Ovary (tissue), 9 donors: ENCODE data around the gene SLC52A1. TPM values are rescaled to one million over a fixed set of nuclear protein-coding genes. Genes with fewer than 3 reads are reported as not detected.

ENCODE experiments used
- DNase-seq, 5 donors: peaks; one replicate each; pipeline ENCODE4 v3.0.0-alpha.2; 2019 to 2020
- H3K27ac ChIP-seq, 2 donors: fragments of 200-600 bp; one replicate each; pipeline versions ENCODE4 v1.5.1 to v1.8.0; 2019 to 2022
- H3K27me3 ChIP-seq: fragments of 200-600 bp; one replicate; pipeline ENCODE4 v1.8.0; 2022
- H3K36me3 ChIP-seq: fragments of 200-600 bp; sonication (generic); one replicate; pipeline ENCODE4 v1.5.1; 2019
- H3K4me1 ChIP-seq: one replicate; pipeline ENCODE4 v1.8.1; 2013; ENCODE audit warnings: mild to moderate bottlenecking, moderate library complexity; ENCODE audit not compliant: insufficient read depth
- H3K4me3 ChIP-seq: fragments of 200-600 bp; sonication (generic); one replicate; pipeline ENCODE4 v1.5.1; 2017
- H3K9me3 ChIP-seq, 2 donors: fragments of 200-600 bp in 1 of 2; sonication (generic) in 1 of 2; one replicate each; pipeline versions ENCODE4 v1.5.1 to v1.8.1; 2013 to 2019; ENCODE audit warnings: mild to moderate bottlenecking in 1 of 2, moderate library complexity in 1 of 2
- CTCF ChIP-seq, 3 donors: fragments of 450-650 bp in 2 of 3; fragments of 200-600 bp in 1 of 3; IDR thresholded peaks; one replicate each; pipeline versions ENCODE4 v1.5.1 to v1.8.0; 2016 to 2022; ENCODE audit warnings: antibody characterized with exemption in 3 of 3, mild to moderate bottlenecking in 1 of 3
- EP300 ChIP-seq: sonication (generic); formaldehyde crosslinking; IDR thresholded peaks from one replicate; pipeline ENCODE4 v1.6.1; 2017; ENCODE audit warnings: antibody characterized with exemption
- POLR2A ChIP-seq: fragments of 450-650 bp; IDR thresholded peaks from one replicate; pipeline ENCODE4 v1.6.1; 2017; ENCODE audit warnings: antibody characterized with exemption, mild to moderate bottlenecking, moderate library complexity
- WGBS, 3 donors: extraction: QIAGEN DNeasy Blood & Tissue Kit in 1 of 3; methylation state at CpG; one replicate each; pipeline versions ENCODE4 v1.1.5 to v1.1.7; 2013 to 2017; 5-methylcytosine and 5-hydroxymethylcytosine counted together
- intact Hi-C, 4 donors: fragments of 100-400 bp; cut with DNase I; formaldehyde crosslinking; loops; one replicate each; pipeline versions ENCODE4 v1.11.0 to v1.15.1; 2022 to 2023
- polyA plus RNA-seq, 2 donors: library from polyadenylated mRNA; stranded (reverse); fragments of 200-250 nt in 1 of 2; fragments of 350-450 nt in 1 of 2; fragmentation: Illumina TruSeq in 1 of 2; extraction: RNeasy Lipid Tissue Mini Kit (QIAGEN cat#74804) in 1 of 2; gene quantifications; one replicate each; pipeline ENCODE4 v1.2.3, GENCODE V29; 2013 to 2014
- total RNA-seq, 7 donors: library from RNA; depleted of rRNA in 2 of 7; stranded (reverse); fragments of >200 nt in 2 of 7; fragmentation: NEBNext Ultra II Directional in 3 of 7; extraction: Animal tissue kit (Norgen Biotek cat#: 25700) in 3 of 7; gene quantifications; one replicate each; pipeline versions ENCODE4 v1.1.0 to v1.2.4, GENCODE V29; 2016 to 2023
- donor health status: DM: no; HTN: no; CAD: no; lungs with moderate emphysema.
- donor health status: DM: no; HTN: no; CAD: no.
- donor health status: Bipolar disorder and iron deficiency.
- donor health status: DM: yes; HTN: yes; CAD: no.
- donor health status: DM: no; HTN: no; CAD: no.
- donor health status: DM: yes; HTN: yes; CAD: no.

The SLC52A1 gene
- total and polyA plus RNA-seq, 9 donors, result 0.08 to 1.0 (median 0.19) TPM; not detected in 5

GRCh38 chr17:5069724-5070123 lies 34.5 kb upstream of the SLC52A1 start:
- Histone ChIP-seq H3K4me1 (no peaks in the 10 kb centered on the region), H3K36me3 (no peaks in the 10 kb centered on the region), H3K27ac (no peak overlapping the region), H3K27me3 (no peaks in the 10 kb centered on the region), H3K9me3 (no peaks in the 10 kb centered on the region), H3K4me3 (no peak overlapping the region)
- no peak for DNase-seq
- no peak for TF ChIP-seq EP300
- no peak for TF ChIP-seq CTCF (IDR thresholded peaks at IDR 0.05)
- TF ChIP-seq POLR2A, result no peak
- 78 to 86% (median 85%) methylated on average over 4 of the region's 4 CpGs for WGBS, 3 donors
- intact Hi-C loops, result loop anchor here in 1 of 4 donors (10.0 kb wide), 2 partner anchors 55 to 155 kb away; no protein-coding TSS in a partner anchor

- Histone ChIP-seq H3K27me3 (no peaks in the 10 kb centered on the region), H3K9me3 (no peaks in the 10 kb centered on the region), H3K4me1 (no peaks in the 10 kb centered on the region), H3K27ac (no peak overlapping the region), H3K36me3 (no peaks in the 10 kb centered on the region), H3K4me3 (no peak overlapping the region)
- intact Hi-C loops, result loop anchor here in 1 of 4 donors (10.0 kb wide), 2 partner anchors 53 to 153 kb away; no protein-coding TSS in a partner anchor
- no peak for TF ChIP-seq EP300
- TF ChIP-seq CTCF (IDR thresholded peaks at IDR 0.05), result no peak
- WGBS, 3 donors, result 86 to 89% (median 87%) methylated on average over 3 of the region's 3 CpGs
- DNase-seq, result no peak
These were observed 33.0 kb upstream of the SLC52A1 start for GRCh38 chr17:5068236-5068635.

- TF ChIP-seq POLR2A (no peak), EP300 (no peak), CTCF (IDR thresholded peaks at IDR 0.05) (no peak)
These were observed 30.1 kb upstream of the SLC52A1 start for GRCh38 chr17:5065227-5065744.

GRCh38 chr17:5055543-5055942 lies 20.3 kb upstream of the SLC52A1 start:
- H3K4me1 ChIP-seq, result no peaks in the 10 kb centered on the region
- H3K27me3 ChIP-seq, result no peaks in the 10 kb centered on the region
- H3K27ac ChIP-seq, result no peak overlapping the region
- no peak overlapping the region for H3K4me3 ChIP-seq
- DNase-seq, result no peak
- H3K36me3 ChIP-seq, result no peaks in the 10 kb centered on the region
- TF ChIP-seq POLR2A (no peak), EP300 (no peak), CTCF (IDR thresholded peaks at IDR 0.05) (no peak)
- WGBS, 3 donors, result 89 to 93% (median 92%) methylated on average over 10 of the region's 10 CpGs
- no peaks in the 10 kb centered on the region for H3K9me3 ChIP-seq
- intact Hi-C loops, result loop anchor here in 1 of 4 donors (10.0 kb wide), 1 partner anchor 271 kb away; the partner anchor contains the start of genes GLTPD2 and VMO1

More at GRCh38 chr17:5065227-5065744, 30.1 kb upstream of the SLC52A1 start:
- no peaks in the 10 kb centered on the region for H3K36me3 ChIP-seq
- H3K4me1 ChIP-seq, result no peaks in the 10 kb centered on the region
- no peak for DNase-seq
- H3K27ac ChIP-seq, result no peak overlapping the region
- intact Hi-C loops, result loop anchor here in 1 of 4 donors (10.0 kb wide), 2 partner anchors 50 to 150 kb away; no protein-coding TSS in a partner anchor
- no peak overlapping the region for H3K4me3 ChIP-seq
- H3K27me3 ChIP-seq, result no peaks in the 10 kb centered on the region
- no peaks in the 10 kb centered on the region for H3K9me3 ChIP-seq
- 32 to 69% (median 43%) methylated on average over 1 of the region's 1 CpG for WGBS, 3 donors
